ENCODE measurements around the gene TMEM151A.
"Not testable (repeated sequence)": the region's sequence is repeated elsewhere in the genome, so short reads cannot be mapped to it uniquely, and the experiment has no call there.

TMEM151A gene

GRCh38 chr11:66320289-66320688 lies 28.6 kb downstream of the TMEM151A start:
- in situ Hi-C loops (cut with MboI; ENCODE audit: low sequenced_read_pairs), result not testable (repeated sequence)

DNA sequence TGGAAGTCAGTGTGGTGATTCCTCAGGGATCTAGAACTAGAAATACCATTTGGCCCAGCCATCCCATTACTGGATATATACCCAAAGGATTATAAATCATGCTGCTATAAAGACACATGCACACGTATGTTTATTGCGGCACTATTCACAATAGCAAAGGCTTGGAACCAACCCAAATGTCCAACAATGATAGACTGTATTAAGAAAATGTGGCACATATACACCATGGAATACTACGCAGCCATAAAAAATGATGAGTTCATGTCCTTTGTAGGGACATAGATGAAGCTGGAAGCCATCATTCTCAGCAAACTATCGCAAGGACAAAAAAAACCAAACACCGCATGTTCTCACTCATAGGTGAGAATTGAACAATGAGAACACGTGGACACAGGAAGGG lies 29.1 kb downstream of the TMEM151A start:
- in situ Hi-C loops (cut with MboI; ENCODE audit: low sequenced_read_pairs), result not testable (repeated sequence)

GRCh38 chr11:66321606-66322005 lies 29.9 kb downstream of the TMEM151A start:
- in situ Hi-C loops (cut with MboI; ENCODE audit: low sequenced_read_pairs), result no loop called here

GRCh38 chr11:66322732-66323427 lies 31.2 kb downstream of the TMEM151A start:
- in situ Hi-C loops (cut with MboI; ENCODE audit: low sequenced_read_pairs), result no loop called here

DNA sequence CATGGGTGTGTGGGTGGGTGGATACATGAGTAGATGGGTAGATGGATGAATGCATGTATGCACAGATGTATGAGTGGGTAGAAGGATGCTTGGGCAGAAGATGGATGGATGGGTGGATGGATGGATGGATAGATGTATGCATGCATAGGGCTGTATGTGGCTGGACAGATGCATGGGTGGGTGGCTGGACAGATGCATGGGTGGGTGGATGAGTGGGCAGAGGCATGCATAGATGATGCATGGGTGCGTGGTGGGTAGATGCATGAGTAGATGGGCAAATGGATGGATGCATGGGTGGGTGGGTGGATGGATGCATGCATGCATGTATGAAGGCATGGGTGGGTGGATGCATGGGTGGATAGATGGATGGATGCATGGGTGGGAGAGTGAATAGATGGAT lies 32.0 kb downstream of the TMEM151A start:
- in situ Hi-C loops (cut with MboI; ENCODE audit: low sequenced_read_pairs), result no loop called here

- in situ Hi-C loops (cut with MboI; ENCODE audit: low sequenced_read_pairs), result no loop called here
Measured at GRCh38 chr11:66324664-66325063, 33.0 kb downstream of the TMEM151A start.

- in situ Hi-C loops (cut with MboI; ENCODE audit: low sequenced_read_pairs), result no loop called here
Measured at GRCh38 chr11:66325263-66325671, 33.6 kb downstream of the TMEM151A start.

- in situ Hi-C loops (cut with MboI; ENCODE audit: low sequenced_read_pairs), result no loop called here
Measured at GRCh38 chr11:66326261-66327111, 34.8 kb downstream of the TMEM151A start.

DNA sequence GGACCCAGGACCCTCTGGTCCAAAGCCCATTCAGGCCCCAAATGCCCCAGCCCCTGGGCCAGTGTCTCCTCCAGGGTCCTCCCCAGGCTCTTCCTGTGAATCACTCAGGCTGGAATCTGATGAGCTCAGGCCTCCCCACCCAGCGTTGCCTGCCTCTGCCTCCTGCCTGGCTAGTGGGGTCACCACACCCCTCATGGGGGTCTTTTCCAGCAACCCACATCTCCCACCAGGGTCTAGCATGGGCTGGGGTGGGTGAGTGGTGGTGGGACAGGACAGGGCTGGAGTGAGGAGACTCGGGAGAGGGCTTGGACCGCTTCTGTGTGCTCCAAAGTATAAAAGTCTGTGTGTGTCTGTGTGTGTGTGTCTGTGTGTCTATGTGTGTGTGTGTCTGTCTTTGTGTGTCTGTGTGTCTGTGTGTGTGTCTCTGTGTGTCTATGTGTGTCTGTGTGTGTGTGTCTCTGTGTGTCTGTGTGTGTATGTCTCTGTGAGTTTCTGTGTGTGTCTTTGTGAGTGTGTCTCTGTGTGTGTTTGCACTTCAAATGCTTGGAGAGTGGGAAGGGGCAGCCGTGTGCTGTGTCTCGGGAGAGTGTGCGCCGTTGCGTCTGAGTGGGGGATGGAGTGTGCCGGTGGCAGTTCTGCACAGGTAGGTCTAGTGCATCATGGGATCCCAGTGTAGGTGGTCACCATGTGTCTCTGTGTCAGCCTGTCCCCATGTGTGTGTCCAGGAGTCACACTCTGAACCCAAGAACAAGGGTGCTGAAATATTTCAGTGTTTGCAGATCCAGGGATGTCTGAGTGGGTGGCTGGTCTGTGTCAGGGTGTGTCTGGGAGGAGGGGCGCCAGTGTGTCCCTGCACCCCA lies 35.7 kb downstream of the TMEM151A start:
- in situ Hi-C loops (cut with MboI; ENCODE audit: low sequenced_read_pairs), result no loop called here

GRCh38 chr11:66328031-66328301 lies 36.3 kb downstream of the TMEM151A start:
- in situ Hi-C loops (cut with MboI; ENCODE audit: low sequenced_read_pairs), result no loop called here

- in situ Hi-C loops (cut with MboI; ENCODE audit: low sequenced_read_pairs), result no loop called here
Measured at GRCh38 chr11:66328302-66329144, 36.8 kb downstream of the TMEM151A start.

- in situ Hi-C loops (cut with MboI; ENCODE audit: low sequenced_read_pairs), result no loop called here
Measured at GRCh38 chr11:66329165-66329673, 37.5 kb downstream of the TMEM151A start.

GRCh38 chr11:66330931-66331330 lies 39.2 kb downstream of the TMEM151A start:
- in situ Hi-C loops (cut with MboI; ENCODE audit: low sequenced_read_pairs), result no loop called here

GRCh38 chr11:66331542-66332370 lies 40.1 kb downstream of the TMEM151A start:
- in situ Hi-C loops (cut with MboI; ENCODE audit: low sequenced_read_pairs), result no loop called here

- in situ Hi-C loops (cut with MboI; ENCODE audit: low sequenced_read_pairs), result no loop called here
Measured at GRCh38 chr11:66332371-66333219, 40.9 kb downstream of the TMEM151A start.

DNA sequence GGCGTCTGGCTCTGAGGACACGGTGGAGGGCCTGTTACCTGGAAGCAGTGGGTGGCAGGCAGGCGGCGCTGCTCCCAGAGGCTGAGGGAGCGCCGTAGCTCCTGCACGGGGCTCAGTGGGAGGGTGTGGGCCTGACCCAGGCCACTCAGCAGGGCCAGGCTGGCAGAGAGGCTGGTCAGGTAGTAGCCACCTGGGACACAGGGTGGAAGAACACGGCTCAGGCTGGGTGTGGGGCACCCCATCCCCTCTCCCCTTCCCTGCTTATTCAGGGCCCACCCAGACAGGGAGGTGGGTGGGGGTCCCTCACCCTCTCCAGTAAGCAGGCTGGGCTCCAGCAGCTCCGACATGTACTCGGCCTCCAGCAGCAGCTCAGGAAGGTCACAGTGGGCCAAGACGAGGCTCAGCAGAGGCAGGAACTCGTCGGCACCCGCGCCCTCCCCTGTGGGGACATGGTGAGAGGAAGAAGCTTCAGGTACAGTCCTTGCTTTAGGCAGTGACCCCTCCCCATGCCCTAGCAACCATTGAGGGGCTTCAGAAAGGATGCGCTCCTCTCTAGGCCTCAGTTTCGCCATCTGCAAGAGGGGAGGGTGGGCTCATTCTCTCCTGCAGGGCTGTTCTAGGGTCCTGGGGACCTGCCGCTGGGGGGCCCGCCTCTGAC lies 41.7 kb downstream of the TMEM151A start:
- in situ Hi-C loops (cut with MboI; ENCODE audit: low sequenced_read_pairs), result no loop called here

- in situ Hi-C loops (cut with MboI; ENCODE audit: low sequenced_read_pairs), result no loop called here
Measured at GRCh38 chr11:66333896-66334604, 42.4 kb downstream of the TMEM151A start.

All from HL-60/S4 (cell line).